Measurements from ENCODE around the gene THSD7A. TPM values are rescaled to one million over a fixed set of nuclear protein-coding genes. Genes with fewer than 3 reads are reported as not detected.

The THSD7A gene
- total and polyA plus RNA-seq, 2 of the 4 experiments (the other 2 are of a cell fraction), result 0.02 to 0.18 TPM

DNA sequence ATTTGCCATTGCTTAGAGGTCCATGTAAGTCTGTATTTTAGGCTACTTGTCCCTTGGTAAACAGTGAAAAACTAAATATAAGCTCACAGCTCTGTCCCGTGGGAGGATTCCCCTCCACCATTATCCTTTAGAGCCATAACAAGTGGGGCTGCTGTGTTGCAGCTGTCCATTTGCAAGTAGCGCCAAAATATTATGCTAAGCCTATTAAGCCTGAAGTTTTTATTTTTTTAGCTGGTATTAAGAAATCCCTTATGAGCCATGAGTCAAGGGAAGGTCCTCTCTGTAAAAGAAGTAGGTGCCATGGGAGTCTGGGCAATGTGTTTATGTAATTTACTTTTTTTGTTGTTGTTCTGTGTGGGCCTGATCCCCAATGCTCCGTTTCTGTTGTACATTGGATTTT is 183.9 kb downstream of the THSD7A start:
- ChIA-PET POLR2A (ENCODE audit: unreplicated experiment) (no interaction called here), CTCF (no interaction called here)
- H3K36me3 ChIP-seq (ENCODE audit: control insufficient read depth, insufficient read depth, low read length), result no peaks in the 10 kb centered on the region
- no TSS peak for BruUV-seq (replicated peaks)
- H4K8ac ChIP-seq (ENCODE audit: low read depth in 2 of 2, low read length in 2 of 2), result no peak overlapping the region
- no peak overlapping the region for H3K56ac ChIP-seq (ENCODE audit: extremely low read depth, insufficient read depth, low read length)
- no peaks in the 10 kb centered on the region for H3K4me1 ChIP-seq (ENCODE audit: control insufficient read depth, insufficient read depth, low read length)
- H3K4me3 ChIP-seq (ENCODE audit: insufficient read depth, low read depth, low read length), result no peak overlapping the region
- H3K23ac ChIP-seq (ENCODE audit: low read depth, low read length), result no peak overlapping the region
- no peak overlapping the region for H4K5ac ChIP-seq (ENCODE audit: low read depth, low read length)
- H3K79me1 ChIP-seq (ENCODE audit: low read depth in 1 of 2, low read length in 2 of 2), result no peaks in the 10 kb centered on the region
- WGBS, 2 experiments (ENCODE audit: extremely low coverage in 2 of 2, insufficient read length in 1 of 2), result no CpG with 5 or more reads among the region's 3 CpGs
- H3K18ac ChIP-seq (ENCODE audit: low read depth, low read length), result no peak overlapping the region
- H2AK5ac ChIP-seq (ENCODE audit: low read depth, low read length), result no peak overlapping the region
- no peak overlapping the region for H2AFZ ChIP-seq (replicated peaks; ENCODE audit: low read length, poor library complexity)
- H4K91ac ChIP-seq (ENCODE audit: insufficient read depth, low read depth, low read length), result no peak overlapping the region
- no peak for TF ChIP-seq MXI1 (IDR thresholded peaks at IDR 0.05; ENCODE audit: borderline replicate concordance, low read depth, low read length)
- no peak for TF ChIP-seq RAD21 (IDR thresholded peaks at IDR 0.05; ENCODE audit: low read length)
- TF ChIP-seq MAZ (IDR thresholded peaks at IDR 0.05; ENCODE audit: borderline replicate concordance, low read depth, low read length), result no peak
- TF ChIP-seq POLR2A (IDR thresholded peaks at IDR 0.05; ENCODE audit: low read depth, low read length), result no peak
- no peak for TF ChIP-seq RFX5 (IDR thresholded peaks at IDR 0.05; ENCODE audit: low read depth, low read length)
- TF ChIP-seq FOS (IDR thresholded peaks at IDR 0.05; ENCODE audit: low read depth, low read length), result no peak
- TF ChIP-seq, protein P1, sequence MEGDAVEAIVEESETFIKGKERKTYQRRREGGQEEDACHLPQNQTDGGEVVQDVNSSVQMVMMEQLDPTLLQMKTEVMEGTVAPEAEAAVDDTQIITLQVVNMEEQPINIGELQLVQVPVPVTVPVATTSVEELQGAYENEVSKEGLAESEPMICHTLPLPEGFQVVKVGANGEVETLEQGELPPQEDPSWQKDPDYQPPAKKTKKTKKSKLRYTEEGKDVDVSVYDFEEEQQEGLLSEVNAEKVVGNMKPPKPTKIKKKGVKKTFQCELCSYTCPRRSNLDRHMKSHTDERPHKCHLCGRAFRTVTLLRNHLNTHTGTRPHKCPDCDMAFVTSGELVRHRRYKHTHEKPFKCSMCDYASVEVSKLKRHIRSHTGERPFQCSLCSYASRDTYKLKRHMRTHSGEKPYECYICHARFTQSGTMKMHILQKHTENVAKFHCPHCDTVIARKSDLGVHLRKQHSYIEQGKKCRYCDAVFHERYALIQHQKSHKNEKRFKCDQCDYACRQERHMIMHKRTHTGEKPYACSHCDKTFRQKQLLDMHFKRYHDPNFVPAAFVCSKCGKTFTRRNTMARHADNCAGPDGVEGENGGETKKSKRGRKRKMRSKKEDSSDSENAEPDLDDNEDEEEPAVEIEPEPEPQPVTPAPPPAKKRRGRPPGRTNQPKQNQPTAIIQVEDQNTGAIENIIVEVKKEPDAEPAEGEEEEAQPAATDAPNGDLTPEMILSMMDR (conservative IDR thresholded peaks at IDR 0.05; ENCODE audit: low read depth, low read length), result no peak
- TF ChIP-seq, protein P2, sequence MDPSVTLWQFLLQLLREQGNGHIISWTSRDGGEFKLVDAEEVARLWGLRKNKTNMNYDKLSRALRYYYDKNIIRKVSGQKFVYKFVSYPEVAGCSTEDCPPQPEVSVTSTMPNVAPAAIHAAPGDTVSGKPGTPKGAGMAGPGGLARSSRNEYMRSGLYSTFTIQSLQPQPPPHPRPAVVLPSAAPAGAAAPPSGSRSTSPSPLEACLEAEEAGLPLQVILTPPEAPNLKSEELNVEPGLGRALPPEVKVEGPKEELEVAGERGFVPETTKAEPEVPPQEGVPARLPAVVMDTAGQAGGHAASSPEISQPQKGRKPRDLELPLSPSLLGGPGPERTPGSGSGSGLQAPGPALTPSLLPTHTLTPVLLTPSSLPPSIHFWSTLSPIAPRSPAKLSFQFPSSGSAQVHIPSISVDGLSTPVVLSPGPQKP (IDR thresholded peaks at IDR 0.05; ENCODE audit: borderline replicate concordance, low read depth, low read length), result no peak
- TF ChIP-seq SMC3 (IDR thresholded peaks at IDR 0.05; ENCODE audit: low read depth, low read length), result no peak
- TF ChIP-seq RCOR1 (IDR thresholded peaks at IDR 0.05; ENCODE audit: insufficient replicate concordance, low read length), result no peak
- no peak for TF ChIP-seq BHLHE40 (IDR thresholded peaks at IDR 0.05; ENCODE audit: low read depth, low read length)
- TF ChIP-seq MAFK (IDR thresholded peaks at IDR 0.05; ENCODE audit: low read depth, low read length), result no peak
- no peak for TF ChIP-seq CEBPB (IDR thresholded peaks at IDR 0.05; ENCODE audit: low read depth, low read length)
- no peak for TF ChIP-seq CHD1 (IDR thresholded peaks at IDR 0.05; ENCODE audit: low read depth, low read length)
- no peak for TF ChIP-seq NFE2L2 (IDR thresholded peaks at IDR 0.05; ENCODE audit: low read depth, low read length)
- H3K9me3 ChIP-seq (ENCODE audit: control insufficient read depth, insufficient read depth, low read length), result no peaks in the 10 kb centered on the region
- no peaks in the 10 kb centered on the region for H4K20me1 ChIP-seq (ENCODE audit: insufficient read depth, low read length)
- no peak overlapping the region for H2BK120ac ChIP-seq (ENCODE audit: low read depth, low read length)
- H3K4ac ChIP-seq (ENCODE audit: low read depth, low read length), result no peak overlapping the region
- dilution Hi-C loops (cut with HindIII; ENCODE audit: low sequenced_read_pairs, unreplicated experiment) (no loop called here), intact Hi-C loops (cut with micrococcal nuclease) (no loop called here), in situ Hi-C loops (cut with MboI; ENCODE audit: low sequenced_read_pairs) (no loop called here)
- H3K14ac ChIP-seq (replicated peaks; ENCODE audit: low read depth, low read length), result no peak overlapping the region
- no peak overlapping the region for H2BK15ac ChIP-seq (ENCODE audit: low read depth, low read length)
- H3K27me3 ChIP-seq (ENCODE audit: control insufficient read depth, insufficient read depth, low read length), result no peaks in the 10 kb centered on the region
- H3K27ac ChIP-seq (ENCODE audit: insufficient read depth, low read length), result no peak overlapping the region
- no peak overlapping the region for H2BK20ac ChIP-seq (ENCODE audit: low read depth, low read length)
- no peak overlapping the region for H2BK5ac ChIP-seq (ENCODE audit: low read depth, low read length, poor library complexity, severe bottlenecking)
- H2AK9ac ChIP-seq (replicated peaks; ENCODE audit: low read depth, low read length, poor library complexity), result no peak overlapping the region
- DNase-seq (no peak), ATAC-seq (ENCODE audit: low read depth) (no peak)
- H3K4me2 ChIP-seq (ENCODE audit: low read depth, low read length), result no peak overlapping the region
- H3K9ac ChIP-seq (ENCODE audit: low read depth, low read length), result no peak overlapping the region
- H3K9me1 ChIP-seq (ENCODE audit: insufficient read depth, low read length), result no peaks in the 10 kb centered on the region

All from IMR-90 (cell line).